Astrocyte (in vitro differentiated cells and primary cell): ENCODE results near the gene SPHK1.

Experiments used
- CTCF ChIP-seq: IDR thresholded peaks from 2 replicates; pipeline ENCODE4 v1.5.1; 2011; ENCODE audit warnings: low read depth, mild to moderate bottlenecking, inconsistent platforms, low read length, moderate library complexity; ENCODE audit not compliant: insufficient read depth
- EZH2 ChIP-seq: IDR thresholded peaks from 2 replicates; pipeline ENCODE4 v1.6.1; 2012; ENCODE audit warnings: mild to moderate bottlenecking, low read length, inconsistent platforms; ENCODE audit not compliant: insufficient read depth

- TF ChIP-seq CTCF (no peak), EZH2 (no peak)
Observed at GRCh38 chr17:76353599-76354316, 30.7 kb upstream of the SPHK1 start, which contains the start of gene PRPSAP1.
